NCI-H187 (cell line): ENCODE data around the gene ZNF503.

Experiments used
- DNase-seq, 2 experiments: peaks; one replicate each; lab custom pipeline; 2025; lab: John Stamatoyannopoulos, UW

ZNF503 gene, protein sequence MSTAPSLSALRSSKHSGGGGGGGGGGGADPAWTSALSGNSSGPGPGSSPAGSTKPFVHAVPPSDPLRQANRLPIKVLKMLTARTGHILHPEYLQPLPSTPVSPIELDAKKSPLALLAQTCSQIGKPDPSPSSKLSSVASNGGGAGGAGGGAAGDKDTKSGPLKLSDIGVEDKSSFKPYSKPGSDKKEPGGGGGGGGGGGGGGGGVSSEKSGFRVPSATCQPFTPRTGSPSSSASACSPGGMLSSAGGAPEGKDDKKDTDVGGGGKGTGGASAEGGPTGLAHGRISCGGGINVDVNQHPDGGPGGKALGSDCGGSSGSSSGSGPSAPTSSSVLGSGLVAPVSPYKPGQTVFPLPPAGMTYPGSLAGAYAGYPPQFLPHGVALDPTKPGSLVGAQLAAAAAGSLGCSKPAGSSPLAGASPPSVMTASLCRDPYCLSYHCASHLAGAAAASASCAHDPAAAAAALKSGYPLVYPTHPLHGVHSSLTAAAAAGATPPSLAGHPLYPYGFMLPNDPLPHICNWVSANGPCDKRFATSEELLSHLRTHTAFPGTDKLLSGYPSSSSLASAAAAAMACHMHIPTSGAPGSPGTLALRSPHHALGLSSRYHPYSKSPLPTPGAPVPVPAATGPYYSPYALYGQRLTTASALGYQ

DNA sequence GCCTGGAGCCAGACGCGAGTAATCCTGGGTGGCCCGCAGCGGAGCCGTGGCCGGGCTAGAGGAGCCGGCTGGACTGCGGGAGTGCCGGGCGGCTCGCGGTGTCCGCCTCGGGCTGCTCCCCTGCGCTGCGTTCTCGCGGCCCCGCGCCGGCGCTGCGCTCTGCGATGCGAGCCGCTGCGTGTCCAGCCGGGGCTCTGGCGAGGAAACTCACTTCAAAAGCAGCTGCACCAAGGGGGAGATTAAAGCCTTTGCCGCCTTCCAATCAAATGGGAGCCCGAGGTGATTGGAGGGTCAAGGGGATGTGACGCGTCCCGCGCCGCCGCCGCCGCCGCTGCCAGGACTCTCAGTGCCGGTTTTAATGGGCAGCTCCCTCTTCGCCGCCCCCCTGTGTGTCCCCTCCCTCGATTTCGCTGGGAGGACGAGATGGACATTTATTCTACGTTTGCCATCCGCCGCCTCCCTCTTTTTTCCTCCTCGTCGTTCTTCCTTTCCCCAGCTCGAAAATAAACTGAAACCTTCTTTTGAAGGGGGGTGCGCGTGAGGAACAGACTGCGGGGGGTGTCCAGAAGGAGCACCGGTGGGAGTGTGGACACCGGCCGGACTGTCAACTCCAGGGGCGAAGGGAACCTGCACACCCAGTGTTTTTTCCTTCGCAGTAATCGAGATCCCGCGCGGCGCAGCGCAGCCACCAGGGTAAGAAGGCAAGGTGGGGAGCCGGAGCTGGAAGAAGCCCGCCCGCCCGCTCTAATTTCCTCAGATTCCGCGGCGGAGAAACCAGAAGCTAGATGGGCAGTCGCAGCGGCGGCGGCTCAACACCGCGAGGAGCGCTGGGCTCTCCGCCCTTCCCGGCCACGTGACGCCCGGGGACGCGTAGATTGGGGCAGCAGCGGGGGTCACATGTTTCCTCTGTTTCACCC, at the start of gene ZNF503:
TSS of gene ZNF503 (minus strand) at position 196 of the 917 bp plus-strand sequence. CDS start 345 bp downstream, outside the sequence.
- peak; percentile 80 to 89 for DNase-seq

- DNase-seq, result no peak
Observed at GRCh38 chr10:75450644-75451640, 49.4 kb upstream of the ZNF503 start.

DNA sequence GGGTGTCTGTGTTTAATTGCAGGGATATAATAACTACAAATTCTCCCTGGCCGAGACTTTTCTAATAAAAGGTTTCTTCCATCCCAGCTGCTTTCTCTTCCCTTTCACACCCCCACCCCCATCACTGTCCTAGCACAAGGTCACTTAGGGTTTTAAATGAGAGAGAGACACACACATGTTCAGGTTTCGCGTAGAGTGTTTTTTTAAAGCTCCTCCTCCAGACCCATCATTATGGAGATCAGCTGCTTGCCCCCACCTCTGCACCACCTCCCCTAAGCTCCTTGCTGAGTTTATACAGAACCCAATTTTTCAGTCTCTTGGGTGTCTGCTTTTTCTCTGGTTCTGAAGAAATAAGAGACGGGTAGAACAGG, 48.5 kb upstream of the ZNF503 start:
- no peak for DNase-seq

- DNase-seq, result no peak
Observed at GRCh38 chr10:75449382-75450074, 48.0 kb upstream of the ZNF503 start.

GRCh38 chr10:75448166-75448565, 46.6 kb upstream of the ZNF503 start:
- no peak for DNase-seq

DNA sequence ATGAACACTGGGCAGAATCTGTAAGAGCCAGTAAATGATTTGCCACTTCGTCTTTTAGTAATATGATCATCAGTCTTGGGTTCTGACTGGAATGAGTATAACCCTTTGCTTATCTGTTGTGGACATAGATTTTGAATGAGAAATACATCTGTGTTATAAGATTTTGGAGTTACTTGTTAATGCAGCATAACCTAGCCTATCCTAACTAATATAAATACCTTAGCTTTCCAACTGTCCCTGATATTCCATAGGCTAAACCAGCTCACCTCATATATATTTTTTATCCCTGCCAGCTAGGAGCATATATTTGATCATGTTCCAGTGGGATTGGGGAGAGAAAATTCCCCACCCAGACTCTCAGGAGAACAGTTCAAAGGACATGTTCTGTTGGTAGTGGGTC, 44.9 kb upstream of the ZNF503 start:
- DNase-seq, result no peak

GRCh38 chr10:75444781-75445386, 43.3 kb upstream of the ZNF503 start:
- DNase-seq, result no peak

DNA sequence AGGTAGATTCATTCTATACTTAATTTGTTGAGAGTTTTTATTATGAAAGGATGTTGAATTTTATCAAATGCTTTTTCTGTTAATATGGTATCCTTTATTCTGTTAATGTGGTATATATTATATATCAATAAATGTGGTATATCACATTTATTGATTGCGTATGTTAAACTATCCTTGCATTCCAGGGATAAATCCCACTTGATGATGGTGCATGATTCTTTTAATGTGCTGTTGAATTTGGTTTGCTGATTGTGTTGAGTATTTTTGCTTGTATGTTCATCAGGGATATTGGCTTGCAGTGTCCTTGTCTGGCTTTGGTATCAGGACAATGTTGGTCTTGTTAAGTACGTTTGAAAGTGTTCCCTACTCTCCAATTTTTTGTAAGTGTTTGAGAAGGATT, 41.8 kb upstream of the ZNF503 start:
- no peak for DNase-seq

DNA sequence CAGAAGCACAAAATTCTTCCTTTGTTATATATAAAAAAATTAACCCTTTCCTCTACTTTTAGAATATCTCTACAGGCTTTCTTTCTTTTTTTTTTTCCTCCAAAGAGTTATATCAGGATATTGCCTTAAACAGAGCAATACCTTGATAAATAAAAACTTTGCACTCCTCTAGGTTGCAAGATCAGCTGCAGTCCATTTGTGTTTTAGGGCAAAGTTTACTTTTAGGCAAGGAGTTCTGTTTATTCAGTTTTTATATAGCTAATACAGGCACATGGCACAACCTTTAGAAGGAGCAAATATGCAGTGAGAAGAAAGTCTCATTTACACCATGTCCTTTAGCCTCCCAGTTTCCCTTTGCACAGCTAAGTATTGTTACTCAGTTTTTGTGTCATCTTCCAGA, 40.1 kb upstream of the ZNF503 start:
- DNase-seq, result no peak

DNA sequence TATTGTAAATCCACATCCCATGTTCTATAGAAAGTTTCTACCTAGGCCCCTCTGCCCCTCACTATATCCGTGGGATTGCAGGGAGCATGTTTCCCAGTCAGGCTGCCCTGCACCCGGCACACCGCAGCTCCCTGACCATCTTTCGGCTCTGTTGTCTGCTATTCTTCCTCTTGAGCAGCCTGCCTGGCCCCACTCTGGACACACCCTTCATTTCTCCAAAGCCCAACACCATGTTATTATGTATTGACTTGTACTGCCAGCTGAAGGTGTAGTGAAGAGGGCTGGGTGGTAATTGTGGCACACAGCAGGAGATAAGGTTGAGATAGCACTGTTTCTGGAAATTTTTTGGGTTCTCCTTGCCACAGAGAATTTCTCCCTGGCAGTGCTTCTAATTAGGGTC, 39.6 kb upstream of the ZNF503 start:
- no peak for DNase-seq

DNA sequence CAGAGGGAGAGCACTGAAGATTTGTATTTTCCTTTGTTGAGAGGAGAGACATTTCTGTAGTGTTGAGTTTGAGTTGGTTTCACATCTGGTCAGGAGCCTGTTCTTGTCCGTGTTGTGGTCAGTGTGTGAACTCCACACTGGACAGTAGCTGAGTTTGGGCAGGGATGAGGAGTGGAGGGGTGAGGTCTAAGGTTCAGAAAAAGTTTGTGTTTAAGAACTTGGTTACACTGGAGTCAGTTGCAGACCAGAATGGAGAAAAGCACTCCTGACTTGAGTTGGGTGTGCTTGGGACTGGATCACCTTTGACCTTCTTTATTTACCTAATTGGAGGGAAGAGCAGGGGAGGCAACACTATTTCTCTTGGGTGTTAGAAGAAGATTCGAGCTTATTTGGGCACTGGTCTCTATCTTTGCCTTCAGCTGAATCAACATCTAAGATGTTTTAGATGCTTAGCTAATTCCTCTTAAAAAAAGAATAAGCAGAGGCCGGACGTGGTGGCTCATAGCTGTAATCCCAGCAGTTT, 38.8 kb upstream of the ZNF503 start:
- DNase-seq, result no peak

DNA sequence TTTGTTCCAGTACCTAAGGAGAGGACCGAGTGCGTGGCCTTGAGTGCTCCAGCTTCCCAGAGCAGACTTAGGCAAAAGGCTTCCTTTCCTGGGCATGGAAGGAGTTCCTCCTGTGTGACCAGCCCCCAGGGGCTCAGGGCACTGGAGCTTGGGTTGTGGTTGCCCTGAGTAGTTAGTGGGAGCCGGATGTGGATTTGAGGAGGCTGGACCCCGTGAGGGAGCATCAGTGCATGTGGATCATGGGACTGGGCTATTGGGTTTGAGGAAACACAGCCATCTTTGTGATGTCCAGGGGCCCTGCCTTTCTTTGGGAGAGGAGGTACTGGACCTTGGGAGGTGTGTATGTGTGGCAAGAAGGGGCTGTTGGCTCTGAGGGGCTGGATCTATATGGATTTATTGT, 38.2 kb upstream of the ZNF503 start:
- DNase-seq, result no peak

DNA sequence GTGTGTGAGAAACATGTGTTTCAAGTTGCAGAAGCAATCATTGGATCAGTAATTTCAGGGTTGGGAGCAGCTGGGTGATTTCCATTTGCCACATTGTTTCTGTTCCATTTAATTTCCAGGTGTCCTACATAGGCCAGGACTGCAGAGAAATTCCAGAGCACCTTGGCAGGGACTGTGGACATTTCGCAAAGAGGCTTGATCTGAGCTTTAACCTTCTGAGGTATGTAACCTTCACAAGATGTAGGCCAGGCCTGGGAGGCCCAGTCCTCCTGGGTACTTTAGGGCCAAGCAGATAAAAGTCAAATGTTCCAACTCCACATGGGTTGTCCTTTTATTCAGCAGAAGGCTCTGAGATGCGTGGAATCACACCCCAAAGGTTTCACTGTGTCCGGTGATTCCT, 36.7 kb upstream of the ZNF503 start:
- DNase-seq, result no peak

GRCh38 chr10:75437693-75438092, 36.1 kb upstream of the ZNF503 start:
- no peak for DNase-seq

GRCh38 chr10:75436896-75437295, 35.3 kb upstream of the ZNF503 start:
- no peak for DNase-seq

- no peak for DNase-seq
Observed at GRCh38 chr10:75435291-75435690, 33.7 kb upstream of the ZNF503 start.

DNA sequence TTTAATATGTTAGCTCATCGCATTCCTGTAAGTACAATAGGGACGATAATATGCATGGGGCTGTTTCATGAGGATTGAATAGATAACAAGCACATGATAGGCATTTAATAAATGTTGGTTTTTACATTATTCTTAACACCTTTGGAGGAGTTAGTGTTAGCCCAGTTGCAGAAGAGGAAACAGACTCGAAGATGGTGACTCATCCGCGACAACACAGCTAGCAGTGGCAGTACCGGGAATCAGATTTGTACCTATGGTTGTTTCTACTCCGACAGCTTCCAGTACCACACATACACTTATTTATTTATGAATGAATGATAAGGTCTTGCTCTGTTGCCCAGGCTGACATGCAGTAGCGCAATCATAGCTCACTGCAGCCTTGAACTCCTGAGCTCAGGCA, 32.7 kb upstream of the ZNF503 start:
- DNase-seq, result no peak

DNA sequence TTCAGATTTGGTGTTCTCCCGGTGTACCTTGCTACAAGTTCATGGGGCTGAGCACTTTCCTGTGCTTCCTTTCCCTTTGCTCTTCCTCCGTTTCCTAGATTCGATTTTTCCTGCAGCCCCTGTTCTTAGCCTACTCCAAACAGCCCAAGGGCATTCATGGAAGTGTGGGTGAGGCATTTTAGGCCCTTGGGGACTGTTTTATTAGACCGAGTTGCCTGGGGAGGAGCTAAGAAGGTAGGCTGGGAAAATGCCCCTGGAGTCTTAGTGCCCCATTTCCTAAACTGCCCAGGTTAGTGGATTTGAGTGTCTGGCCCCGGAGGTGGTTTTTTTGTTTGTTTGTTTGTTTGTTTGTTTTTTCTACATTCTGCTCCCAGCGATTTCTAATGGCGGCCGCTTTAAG, 31.7 kb upstream of the ZNF503 start:
- no peak for DNase-seq

DNA sequence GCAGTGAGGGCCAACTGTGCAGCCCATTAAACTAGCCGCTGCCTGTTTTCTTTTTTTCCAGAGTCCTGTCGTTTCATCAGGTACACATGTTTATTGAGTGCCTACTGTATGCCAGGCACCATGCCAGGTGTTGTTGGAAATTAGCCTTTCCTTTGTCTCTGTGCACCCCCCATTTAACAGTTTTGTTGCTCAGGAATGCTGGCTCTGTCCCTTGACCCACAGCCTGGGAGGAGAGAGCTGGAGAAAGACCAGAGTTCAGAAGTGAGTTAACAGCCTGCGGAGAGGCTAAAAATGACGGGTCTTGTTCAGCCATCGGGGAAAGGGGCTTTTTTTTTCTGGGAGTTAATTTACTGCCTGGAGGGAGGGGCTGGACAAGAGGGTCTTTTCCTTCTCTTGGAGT, 31.2 kb upstream of the ZNF503 start:
- DNase-seq, result no peak

DNA sequence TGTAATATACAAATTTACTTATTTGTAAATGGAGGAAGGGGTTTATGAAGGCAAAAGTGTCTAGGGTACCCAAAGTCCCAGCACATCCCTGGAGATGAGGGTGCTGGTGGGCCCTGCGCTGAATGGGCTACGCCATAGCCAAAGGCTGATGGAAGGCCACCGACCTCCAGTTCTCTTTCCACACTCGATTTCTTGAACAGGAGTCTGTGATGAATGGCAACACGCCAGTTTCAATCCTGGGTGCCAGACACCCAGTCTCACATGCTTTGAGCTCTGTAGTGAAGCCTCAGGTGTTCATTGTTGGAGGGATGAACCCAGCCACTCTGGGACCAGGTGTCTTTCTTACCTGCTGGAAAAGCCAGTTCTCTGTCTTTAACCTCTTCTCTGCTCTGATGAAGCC, 30.6 kb upstream of the ZNF503 start:
- DNase-seq, result no peak
